HG02938 (cell line): ENCODE results near the gene NOD2.
A peak's percentile ranks its signal among the peaks of the same experiment; 100 is the strongest.

Experiments used
- ATAC-seq: cut with Tn5 transposase; IDR thresholded peaks from one replicate; pipeline ENCODE4 v1.9.1; 2021; ENCODE audit warnings: mild to moderate bottlenecking, moderate library complexity; ENCODE audit not compliant: unreplicated experiment

The NOD2 gene

DNA sequence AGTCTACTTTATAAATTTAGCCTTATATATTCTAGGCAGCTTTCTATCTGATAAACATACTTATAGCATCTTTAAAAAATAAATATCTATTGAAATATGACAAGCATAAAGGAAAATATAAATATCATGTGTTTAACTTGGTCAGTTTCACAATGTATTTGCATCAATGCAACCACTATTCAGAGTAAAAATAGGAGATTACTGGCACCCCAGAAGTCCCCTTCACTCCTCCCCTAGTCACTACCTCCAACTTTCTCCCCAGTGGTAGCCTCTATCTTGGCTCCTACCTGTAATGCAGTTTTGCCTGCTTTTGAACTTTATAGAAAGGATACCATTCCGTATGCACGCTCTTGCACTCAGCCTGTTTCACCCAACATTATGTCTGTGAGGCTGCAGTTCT, 3.2 kb upstream of the NOD2 start:
- no peak for ATAC-seq

DNA sequence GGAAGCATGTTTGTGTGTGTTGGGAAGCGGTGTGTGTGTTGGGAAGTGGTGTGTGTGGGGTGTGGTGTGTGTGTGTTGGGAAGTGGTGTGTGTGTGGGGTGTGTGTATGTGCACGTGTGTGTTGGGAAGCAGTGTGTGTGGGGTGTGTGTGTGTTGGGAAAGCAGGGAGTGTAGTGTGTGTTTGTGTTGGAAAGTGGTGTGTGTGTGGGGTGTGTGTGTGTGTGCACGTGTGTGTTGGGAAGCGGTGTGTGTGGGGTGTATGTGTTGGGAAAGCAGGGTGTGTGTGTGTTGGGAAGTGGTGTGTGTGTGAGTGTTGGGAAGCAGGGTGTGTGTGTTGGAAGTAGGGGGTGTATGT, 785 bp upstream of the NOD2 start:
- no peak for ATAC-seq

DNA sequence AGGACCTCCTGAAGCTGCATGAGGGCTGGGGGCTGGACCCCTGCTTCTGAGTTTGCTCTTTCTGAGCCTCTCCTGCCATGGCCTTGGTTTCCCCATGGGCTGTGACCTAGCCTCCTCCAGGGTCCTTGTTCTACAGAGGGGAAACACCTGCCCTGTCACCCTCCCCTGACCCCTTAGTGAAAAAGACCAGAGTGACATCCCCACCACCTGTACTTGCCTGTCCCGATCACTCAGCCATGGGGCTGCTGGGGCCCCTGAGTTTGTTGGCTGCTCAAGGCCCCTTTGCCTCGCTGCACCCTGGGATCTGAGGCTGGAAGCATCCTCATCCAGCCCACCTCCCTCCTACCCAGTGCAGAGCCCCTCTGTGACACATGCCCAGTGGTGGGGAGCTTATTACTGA, 800 bp downstream of the NOD2 start:
- ATAC-seq, result no peak

DNA sequence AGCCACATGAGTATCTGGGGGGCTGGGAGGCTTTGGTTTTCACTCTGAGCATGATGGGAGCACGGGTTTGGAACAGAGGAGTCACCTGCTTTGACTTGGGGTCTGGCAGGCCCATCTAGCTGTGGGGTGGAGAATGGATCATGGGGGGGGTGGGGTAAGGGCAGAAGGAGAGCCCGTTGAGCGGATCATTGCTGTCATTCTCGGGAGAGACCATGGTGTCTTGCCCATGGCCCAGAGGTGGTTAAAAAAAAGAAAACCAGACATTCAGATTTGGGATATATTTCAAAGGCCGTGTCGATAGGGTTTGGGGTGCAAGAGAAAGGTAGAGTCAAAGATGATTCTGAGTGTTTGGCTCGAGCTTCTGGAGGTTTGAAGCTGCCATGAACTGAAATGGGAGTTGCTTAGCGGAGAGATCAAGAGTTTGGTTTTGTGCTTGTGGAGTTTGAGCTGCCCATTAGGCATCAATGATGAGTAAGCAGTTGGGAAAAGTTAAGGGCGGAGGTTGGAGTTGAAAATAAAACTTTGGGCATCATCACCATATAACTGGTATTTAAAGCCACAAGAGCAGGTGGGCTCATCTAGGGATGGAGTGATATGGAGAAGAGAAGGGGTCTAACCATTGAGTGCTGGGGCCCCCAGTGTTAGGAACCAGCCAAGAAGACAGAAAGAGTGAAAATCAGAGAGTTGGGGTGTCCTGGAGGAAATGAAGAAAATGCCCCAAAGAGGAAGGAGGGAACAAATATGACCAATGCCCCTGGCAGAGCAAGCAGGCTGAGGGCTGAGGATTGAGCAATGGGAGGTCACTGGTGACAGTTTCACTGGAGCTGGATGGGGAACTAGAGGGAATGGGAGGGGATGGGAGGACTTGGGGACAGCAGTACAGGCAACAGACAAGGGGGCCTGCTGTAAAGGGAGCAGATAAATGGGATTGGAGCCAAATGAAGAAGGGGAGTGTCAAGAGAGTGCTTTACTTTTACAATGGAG, 1.9 kb downstream of the NOD2 start:
- ATAC-seq, result no peak

DNA sequence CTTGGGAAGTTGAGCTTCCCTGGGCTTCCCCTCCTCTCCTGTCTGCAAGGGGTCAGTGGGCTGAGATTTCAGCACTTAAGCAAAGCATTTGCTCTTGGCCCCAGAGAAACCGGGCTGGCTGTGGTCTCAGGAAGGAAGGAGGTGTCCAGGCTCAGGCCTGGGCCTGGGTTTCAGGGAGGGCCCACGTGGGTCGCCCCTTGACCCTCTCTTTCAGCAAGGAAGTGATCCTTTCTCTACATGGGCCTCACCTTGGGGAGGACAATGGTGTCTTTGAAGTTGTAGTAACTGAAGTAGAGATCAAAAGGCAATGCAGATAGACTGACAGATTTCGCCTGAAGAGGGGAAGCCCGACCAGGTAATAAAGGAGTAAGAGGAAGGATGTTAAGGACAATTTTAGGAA, 2.7 kb downstream of the NOD2 start:
- no peak for ATAC-seq

DNA sequence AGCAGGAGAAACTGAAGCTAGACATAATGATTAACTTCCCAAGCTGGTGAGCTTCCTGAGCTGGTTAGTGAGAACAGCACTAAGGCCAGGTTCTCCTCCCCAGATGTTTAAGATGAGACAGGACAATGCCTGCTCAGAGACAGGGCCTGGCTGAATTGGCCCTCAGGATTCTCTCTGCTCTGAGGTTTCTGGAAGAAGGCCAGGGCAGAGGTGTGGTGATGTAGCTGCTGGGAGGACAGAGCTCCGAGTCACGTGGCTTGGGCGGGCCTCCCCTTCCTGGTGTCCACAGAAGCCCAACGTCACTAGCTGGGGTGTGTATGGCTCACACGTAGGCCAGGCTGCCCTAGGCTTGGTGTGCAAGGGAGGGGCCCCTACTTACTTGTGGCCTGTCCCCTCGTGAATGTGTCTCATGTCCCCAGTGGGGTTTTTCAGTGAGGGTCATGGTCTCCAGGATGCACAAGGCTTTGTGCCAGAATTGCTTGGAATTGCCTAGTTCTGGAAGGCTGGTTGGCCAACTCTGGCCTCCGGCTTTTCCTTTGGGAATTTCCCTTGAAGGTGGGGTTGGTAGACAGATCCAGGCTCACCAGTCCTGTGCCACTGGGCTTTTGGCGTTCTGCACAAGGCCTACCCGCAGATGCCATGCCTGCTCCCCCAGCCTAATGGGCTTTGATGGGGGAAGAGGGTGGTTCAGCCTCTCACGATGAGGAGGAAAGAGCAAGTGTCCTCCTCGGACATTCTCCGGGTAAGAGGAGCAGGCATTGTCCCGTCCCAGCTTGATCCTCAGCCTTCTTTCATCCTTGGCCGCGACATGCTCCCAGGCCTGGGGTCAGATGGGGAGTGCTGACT, 3.4 kb downstream of the NOD2 start:
- ATAC-seq, result peak; percentile 58

DNA sequence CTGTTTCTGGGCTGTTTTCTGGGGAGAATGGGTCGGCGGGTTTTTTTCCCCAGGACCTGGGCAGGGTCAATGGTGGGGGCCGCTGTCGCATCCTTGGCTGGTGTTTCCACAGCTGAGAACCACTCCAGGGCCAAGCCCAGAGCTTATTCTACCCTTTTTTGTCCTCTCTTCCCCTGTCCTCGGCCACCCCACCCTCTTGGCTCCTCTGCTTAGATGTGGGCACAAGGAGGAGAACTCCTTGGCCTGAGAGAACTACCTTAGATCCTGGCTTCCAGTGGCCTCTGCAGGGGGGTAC, 4.0 kb downstream of the NOD2 start:
- ATAC-seq, result no peak

DNA sequence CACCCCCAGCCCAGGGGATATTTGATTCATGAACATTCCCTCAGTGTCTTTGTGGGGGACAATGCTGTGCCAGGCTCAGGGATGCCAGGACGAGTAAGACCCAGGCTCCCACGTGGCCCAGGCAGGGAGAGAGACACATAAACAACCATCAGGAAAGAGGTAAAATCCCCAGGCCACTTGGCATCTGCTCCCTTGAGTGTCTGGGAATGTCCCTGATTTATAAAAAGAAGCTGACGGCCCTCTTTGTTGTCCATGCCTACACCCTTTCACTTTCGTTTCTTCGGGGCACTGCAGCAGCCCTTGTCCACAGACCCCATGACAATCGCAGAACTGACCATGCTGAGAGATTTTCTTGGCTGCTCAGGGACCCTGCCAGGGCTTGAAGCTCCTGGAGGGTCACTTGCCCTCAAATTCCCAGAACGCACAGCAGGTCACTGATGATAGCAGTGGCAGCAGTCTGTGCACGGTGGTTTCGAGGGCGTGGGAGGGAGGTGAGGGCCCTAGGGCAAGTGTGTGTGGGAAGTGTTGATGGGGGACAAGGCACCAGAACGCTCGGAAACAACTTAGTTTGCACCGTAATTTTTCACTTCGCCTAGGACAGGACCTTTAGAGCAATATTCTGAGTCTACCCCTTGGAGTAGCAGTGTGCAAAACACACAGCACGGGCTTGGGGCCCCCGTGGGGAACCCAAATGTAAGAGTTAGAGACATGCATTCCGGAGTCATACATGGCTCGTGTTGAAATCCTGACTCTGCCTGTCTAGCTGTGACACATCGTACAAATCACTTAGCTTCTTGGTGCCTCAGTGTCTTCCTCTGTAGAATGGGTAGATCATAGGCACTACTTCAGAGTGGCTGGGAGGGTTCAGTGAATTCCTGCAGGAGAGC, 4.7 kb downstream of the NOD2 start:
- ATAC-seq, result peak; percentile 43

DNA sequence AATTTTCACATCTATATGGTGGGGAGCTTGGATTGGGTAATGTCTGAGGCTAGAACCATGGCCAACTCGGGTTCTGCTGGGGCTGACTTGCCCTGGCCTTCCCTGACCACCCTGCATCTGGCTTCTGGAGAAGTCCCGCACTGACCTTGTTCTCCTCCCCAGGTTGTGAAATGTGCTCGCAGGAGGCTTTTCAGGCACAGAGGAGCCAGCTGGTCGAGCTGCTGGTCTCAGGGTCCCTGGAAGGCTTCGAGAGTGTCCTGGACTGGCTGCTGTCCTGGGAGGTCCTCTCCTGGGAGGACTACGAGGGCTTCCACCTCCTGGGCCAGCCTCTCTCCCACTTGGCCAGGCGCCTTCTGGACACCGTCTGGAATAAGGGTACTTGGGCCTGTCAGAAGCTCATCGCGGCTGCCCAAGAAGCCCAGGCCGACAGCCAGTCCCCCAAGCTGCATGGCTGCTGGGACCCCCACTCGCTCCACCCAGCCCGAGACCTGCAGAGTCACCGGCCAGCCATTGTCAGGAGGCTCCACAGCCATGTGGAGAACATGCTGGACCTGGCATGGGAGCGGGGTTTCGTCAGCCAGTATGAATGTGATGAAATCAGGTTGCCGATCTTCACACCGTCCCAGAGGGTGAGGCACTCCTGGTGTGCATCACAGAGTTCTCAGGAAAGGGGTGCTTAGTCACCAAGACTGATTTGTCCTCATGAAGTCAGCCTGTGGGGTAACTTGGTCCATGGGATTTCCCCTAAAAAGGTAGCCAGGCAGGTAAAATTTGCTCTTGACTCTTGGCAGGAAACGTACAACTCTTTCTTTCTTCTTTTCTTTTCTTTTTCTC, 6.1 kb downstream of the NOD2 start:
- ATAC-seq, result no peak

DNA sequence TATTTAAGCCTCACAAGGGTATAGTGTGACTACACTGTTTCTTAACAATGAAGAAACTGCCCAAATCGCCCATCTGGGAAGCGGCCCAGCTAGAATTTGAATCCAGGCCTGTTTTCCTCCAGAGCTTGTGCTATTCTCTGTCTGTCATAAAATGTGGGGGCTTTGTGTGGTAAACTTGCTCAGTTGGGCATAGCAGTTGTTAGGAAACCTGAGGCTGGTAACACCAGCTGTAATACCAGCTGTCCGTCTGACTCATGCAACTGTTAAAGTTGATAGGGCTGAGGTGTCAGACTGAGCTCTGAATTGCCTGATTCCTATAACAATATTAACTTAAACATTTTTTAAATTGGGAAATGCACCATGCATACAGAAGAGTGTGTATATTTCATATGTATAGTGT, 9.3 kb downstream of the NOD2 start:
- ATAC-seq, result no peak

DNA sequence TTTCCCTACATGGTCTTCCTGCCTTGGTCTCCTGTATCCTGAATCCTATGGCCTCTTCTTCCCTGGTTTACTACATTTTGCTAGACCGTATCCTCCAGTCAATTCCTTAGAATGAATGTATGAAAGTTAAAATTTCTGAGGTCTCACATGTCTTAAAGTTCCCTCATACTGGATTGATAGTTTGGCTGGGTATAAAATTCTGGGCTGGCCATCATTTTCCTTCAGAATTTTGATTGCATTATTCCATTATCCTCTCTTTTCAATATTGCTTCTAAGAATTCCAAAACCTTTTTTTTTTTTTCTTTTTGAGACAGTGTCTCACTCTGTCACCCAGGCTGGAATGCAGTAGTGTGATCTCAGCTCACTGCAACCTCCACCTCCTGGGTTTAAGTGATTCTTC, 10.8 kb downstream of the NOD2 start:
- no peak for ATAC-seq

DNA sequence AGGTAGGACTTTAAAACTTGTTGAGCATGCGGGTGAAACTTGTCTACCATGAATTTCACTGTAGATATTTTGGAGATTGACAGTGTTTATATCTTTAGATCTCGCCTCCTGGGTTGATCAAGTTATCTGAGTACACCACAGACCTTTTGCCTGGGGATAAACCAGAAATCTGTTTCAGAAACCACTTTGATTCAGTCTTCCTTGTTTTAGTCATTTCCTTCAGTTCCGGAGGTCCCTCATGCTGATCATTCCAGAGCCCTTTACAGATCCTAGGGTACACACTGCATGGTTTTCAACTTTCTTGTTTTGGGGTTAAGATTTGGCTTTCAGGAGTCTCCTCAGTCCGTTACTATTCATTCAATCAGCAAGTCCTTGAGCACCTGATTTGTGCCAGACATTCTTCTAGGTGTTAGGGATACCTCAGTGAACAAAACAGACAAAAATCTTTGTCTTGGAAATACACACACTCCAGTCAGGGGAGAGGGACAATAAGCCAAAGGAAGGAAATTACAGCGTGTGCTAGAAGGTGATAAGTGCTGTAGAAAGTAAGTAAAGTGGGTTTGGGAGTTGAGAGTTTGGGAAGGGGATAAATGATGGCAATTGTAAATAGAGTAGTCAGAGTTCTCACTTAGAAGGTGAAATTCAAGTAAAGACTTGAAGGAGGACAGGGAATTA, 12.2 kb downstream of the NOD2 start:
- no peak for ATAC-seq

DNA sequence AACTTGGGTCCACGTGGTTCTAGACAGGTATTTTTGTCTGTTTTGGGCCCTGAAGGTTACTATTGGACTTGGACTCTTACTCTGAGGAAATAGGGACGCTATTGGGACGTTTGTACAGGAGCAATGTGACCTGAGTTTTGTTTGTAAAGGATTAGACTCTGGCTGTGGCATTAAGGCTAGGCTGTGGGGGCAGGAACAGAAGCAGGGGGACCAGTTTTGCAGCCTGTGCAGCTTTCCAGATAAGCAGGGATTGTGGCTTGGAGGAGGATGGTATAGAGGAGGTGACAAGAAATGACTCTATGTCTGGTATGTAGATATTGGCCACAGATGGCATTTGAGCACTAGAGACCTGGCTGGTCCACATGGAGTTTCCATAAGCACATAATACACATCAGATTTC, 12.8 kb downstream of the NOD2 start:
- no peak for ATAC-seq

DNA sequence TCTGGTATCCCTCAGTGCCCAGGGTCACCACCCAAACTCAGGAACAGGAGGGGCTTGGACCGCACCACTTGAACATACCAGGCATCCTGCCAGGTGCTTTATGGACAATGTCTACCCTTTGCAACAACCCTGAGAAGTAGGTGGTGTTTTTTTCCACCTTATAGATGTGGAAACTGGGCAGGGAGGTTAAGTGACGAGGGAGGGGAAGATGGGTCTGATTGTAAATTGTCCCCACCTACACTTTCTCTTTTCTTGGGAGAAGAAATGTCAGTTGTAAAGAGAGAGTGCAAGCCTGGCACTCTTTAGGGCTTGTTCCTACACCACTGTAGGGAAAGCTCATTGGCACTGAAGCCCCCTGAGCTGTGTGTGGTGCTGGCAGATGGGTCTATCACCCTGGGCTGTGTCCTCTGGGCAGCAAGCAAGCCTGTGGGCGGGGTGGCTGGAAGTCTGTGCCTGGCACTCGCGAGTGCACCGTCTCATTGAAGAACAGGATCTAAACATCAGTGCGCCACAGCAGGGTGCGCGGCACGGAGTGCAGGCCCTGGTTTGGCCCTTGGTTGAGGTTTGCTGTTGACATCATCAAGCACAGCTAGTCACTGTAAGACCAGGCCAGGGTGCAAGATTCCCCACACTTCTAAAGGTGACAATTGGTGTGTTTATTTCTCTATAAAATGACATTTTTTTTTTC, 15.1 kb downstream of the NOD2 start:
- ATAC-seq, result no peak

DNA sequence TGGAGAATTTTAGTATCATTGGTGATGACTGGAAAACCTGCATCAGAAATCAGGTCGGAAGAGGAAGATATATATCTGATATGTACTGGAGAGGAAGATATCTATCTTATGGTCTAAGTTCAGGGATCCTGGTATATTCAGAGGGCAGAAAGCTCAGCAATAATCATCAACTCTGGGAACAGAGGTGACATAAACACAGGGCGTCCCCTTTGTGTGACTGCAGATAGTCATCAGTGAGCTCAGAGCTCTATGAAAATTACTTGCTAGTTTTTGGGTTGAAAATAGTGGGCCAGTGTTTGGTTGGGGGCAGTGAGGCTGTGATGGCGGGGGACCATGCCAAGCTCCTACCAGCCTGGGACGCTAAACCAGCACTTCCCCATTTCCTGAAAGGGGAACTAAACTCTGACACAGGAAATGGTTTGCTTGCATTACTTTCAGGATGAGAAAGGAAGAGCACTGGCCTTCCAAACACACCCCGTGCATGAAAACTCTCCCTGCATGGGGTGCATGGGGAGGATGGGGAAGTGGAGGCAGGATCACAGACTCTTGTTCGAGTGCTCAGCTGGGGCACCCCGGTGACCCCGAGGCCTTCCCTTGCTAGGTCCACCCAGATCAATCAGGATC, 15.8 kb downstream of the NOD2 start:
- ATAC-seq, result no peak

DNA sequence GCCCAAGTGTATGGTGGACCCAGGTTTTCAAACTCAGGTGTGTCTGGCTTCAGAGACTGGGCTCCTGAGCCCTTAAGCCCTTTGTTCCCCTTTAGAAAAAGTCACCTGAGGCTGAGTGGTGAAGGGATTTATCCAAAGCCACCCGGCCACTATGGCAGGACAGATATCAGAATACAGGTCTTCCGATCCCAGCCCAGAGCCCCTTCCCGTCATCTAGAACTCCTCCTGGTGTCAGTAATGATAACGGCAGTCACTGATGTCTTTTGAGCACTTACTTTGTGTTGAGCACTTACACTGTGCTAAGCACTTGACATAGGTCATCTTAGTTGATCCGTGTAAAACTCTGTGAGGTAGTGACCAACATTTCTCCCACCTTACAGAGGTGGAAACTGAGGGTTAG, 16.6 kb downstream of the NOD2 start:
- no peak for ATAC-seq

DNA sequence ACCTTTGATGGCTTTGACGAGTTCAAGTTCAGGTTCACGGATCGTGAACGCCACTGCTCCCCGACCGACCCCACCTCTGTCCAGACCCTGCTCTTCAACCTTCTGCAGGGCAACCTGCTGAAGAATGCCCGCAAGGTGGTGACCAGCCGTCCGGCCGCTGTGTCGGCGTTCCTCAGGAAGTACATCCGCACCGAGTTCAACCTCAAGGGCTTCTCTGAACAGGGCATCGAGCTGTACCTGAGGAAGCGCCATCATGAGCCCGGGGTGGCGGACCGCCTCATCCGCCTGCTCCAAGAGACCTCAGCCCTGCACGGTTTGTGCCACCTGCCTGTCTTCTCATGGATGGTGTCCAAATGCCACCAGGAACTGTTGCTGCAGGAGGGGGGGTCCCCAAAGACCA, 17.6 kb downstream of the NOD2 start:
- no peak for ATAC-seq

DNA sequence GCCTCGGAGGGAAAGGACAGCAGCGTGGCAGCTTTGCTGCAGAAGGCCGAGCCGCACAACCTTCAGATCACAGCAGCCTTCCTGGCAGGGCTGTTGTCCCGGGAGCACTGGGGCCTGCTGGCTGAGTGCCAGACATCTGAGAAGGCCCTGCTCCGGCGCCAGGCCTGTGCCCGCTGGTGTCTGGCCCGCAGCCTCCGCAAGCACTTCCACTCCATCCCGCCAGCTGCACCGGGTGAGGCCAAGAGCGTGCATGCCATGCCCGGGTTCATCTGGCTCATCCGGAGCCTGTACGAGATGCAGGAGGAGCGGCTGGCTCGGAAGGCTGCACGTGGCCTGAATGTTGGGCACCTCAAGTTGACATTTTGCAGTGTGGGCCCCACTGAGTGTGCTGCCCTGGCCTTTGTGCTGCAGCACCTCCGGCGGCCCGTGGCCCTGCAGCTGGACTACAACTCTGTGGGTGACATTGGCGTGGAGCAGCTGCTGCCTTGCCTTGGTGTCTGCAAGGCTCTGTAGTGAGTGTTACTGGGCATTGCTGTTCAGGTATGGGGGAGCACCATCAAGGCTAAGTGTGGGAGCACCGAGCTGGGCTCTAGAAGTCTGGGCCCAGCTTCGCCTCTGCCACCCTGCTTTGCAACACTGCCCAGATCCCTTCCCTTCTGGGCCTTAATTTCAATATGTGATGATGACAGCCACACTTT, 18.6 kb downstream of the NOD2 start:
- ATAC-seq, result no peak
